Measurements from ENCODE around the gene SMNDC1.

DNA sequence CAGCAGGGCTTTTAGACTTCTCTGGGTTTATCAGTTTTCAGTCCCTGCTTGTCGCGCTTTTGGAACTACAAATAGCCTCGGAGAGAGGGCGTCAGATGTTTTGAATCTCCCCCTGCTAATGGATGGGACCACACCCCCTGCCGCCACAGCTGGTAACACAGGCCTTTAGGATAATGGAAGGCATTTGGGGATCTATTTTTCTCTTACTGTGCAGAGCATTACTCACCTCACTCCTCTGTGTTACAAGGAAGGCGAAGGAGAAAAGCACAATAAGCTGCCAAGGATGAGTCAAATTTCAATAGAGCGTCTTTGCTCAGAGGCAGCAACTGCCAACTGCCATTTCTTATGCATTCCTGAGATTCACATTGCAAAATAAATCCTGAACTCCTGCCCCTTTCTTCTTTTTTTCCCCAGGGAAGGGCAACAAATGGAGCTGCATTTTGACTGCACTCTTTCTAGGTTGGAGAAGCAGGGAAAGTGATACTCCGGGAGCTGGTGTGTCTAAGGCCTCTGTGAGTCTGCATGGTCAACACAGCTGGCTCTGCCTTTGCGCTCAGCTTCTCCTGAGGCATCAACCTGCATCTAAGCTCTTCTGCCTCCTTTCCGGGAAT, 31.5 kb upstream of the SMNDC1 start:
- TF ChIP-seq CTCF (IDR thresholded peaks at IDR 0.05) (no peak), POLR2A (IDR thresholded peaks at IDR 0.05) (no peak), POLR2AphosphoS5 (IDR thresholded peaks at IDR 0.05) (peak in 3 of 4 donors; percentile 16 to 34 (median 26))
